ENCODE measurements around the gene PIGV. TPM values are rescaled to one million over a fixed set of nuclear protein-coding genes. Genes with fewer than 3 reads are reported as not detected.

PIGV gene
- total and polyA plus RNA-seq, 2 of the 4 experiments (the other 2 are of a cell fraction): 7.2 to 10.6 TPM

- peaks cover 53% of the 10 kb centered on the region for H3K36me3 ChIP-seq (ENCODE audit: control insufficient read depth, insufficient read depth, low read length)
Measured at GRCh38 chr1:26758358-26758757, 29.4 kb upstream of the PIGV start.

More at GRCh38 chr1:26758358-26758757, 29.4 kb upstream of the PIGV start:
- H4K5ac ChIP-seq (ENCODE audit: low read depth, low read length): no peak overlapping the region
- no peak overlapping the region for H4K91ac ChIP-seq (ENCODE audit: insufficient read depth, low read depth, low read length)
- WGBS, 2 experiments (ENCODE audit: extremely low coverage in 2 of 2, insufficient read length in 1 of 2): no CpG with 5 or more reads among the region's 3 CpGs
- no TSS peak for BruUV-seq (replicated peaks)
- intact Hi-C loops (cut with micrococcal nuclease) (no loop called here), in situ Hi-C loops (cut with MboI; ENCODE audit: low sequenced_read_pairs) (no loop called here), dilution Hi-C loops (cut with HindIII; ENCODE audit: low sequenced_read_pairs, unreplicated experiment) (no loop called here)
- H2AK9ac ChIP-seq (replicated peaks; ENCODE audit: low read depth, low read length, poor library complexity): no peak overlapping the region
- no peaks in the 10 kb centered on the region for H3K9me3 ChIP-seq (ENCODE audit: control insufficient read depth, insufficient read depth, low read length)
- no peak overlapping the region for H2BK120ac ChIP-seq (ENCODE audit: low read depth, low read length)
- ATAC-seq (ENCODE audit: low read depth) (no peak), DNase-seq (no peak)
- ChIA-PET CTCF (no interaction called here), POLR2A (ENCODE audit: unreplicated experiment) (no interaction called here)
- no peak overlapping the region for H2BK20ac ChIP-seq (ENCODE audit: low read depth, low read length)
- no peak overlapping the region for H2BK5ac ChIP-seq (ENCODE audit: low read depth, low read length, poor library complexity, severe bottlenecking)
- no peak overlapping the region for H3K23ac ChIP-seq (ENCODE audit: low read depth, low read length)
- H4K8ac ChIP-seq (ENCODE audit: low read depth in 2 of 2, low read length in 2 of 2): no peak overlapping the region
- H2BK15ac ChIP-seq (ENCODE audit: low read depth, low read length): no peak overlapping the region
- no peak overlapping the region for H3K18ac ChIP-seq (ENCODE audit: low read depth, low read length)
- H2AFZ ChIP-seq (replicated peaks; ENCODE audit: low read length, poor library complexity): no peak overlapping the region
- TF ChIP-seq RCOR1 (IDR thresholded peaks at IDR 0.05; ENCODE audit: insufficient replicate concordance, low read length) (no peak), CTCF (conservative IDR thresholded peaks at IDR 0.05; ENCODE audit: low read depth, low read length) (no peak), FOS (IDR thresholded peaks at IDR 0.05; ENCODE audit: low read depth, low read length) (no peak), NFE2L2 (IDR thresholded peaks at IDR 0.05; ENCODE audit: low read depth, low read length) (no peak), POLR2A (IDR thresholded peaks at IDR 0.05; ENCODE audit: low read depth, low read length) (no peak), CHD1 (IDR thresholded peaks at IDR 0.05; ENCODE audit: low read depth, low read length) (no peak), MXI1 (IDR thresholded peaks at IDR 0.05; ENCODE audit: borderline replicate concordance, low read depth, low read length) (no peak), MAFK (IDR thresholded peaks at IDR 0.05; ENCODE audit: low read depth, low read length) (no peak), BHLHE40 (IDR thresholded peaks at IDR 0.05; ENCODE audit: low read depth, low read length) (no peak), MAZ (IDR thresholded peaks at IDR 0.05; ENCODE audit: borderline replicate concordance, low read depth, low read length) (no peak), ELK1 (IDR thresholded peaks at IDR 0.05; ENCODE audit: borderline replicate concordance, low read depth, low read length) (no peak), USF2 (IDR thresholded peaks at IDR 0.05; ENCODE audit: low read depth, low read length) (no peak), SMC3 (IDR thresholded peaks at IDR 0.05; ENCODE audit: low read depth, low read length) (no peak), RFX5 (IDR thresholded peaks at IDR 0.05; ENCODE audit: low read depth, low read length) (no peak), CEBPB (IDR thresholded peaks at IDR 0.05; ENCODE audit: low read depth, low read length) (no peak), RAD21 (IDR thresholded peaks at IDR 0.05; ENCODE audit: low read length) (no peak)
- H4K20me1 ChIP-seq (ENCODE audit: insufficient read depth, low read length): peaks cover 34% of the 10 kb centered on the region
- peaks cover 3% of the 10 kb centered on the region for H3K4me1 ChIP-seq (ENCODE audit: control insufficient read depth, insufficient read depth, low read length)
- no peak overlapping the region for H3K27ac ChIP-seq (ENCODE audit: insufficient read depth, low read length)
- no peak overlapping the region for H3K9ac ChIP-seq (ENCODE audit: low read depth, low read length)
- no peak overlapping the region for H3K4me2 ChIP-seq (ENCODE audit: low read depth, low read length)
- peaks cover 36% of the 10 kb centered on the region for H3K9me1 ChIP-seq (ENCODE audit: insufficient read depth, low read length)
- H3K4ac ChIP-seq (ENCODE audit: low read depth, low read length): no peak overlapping the region
- H3K56ac ChIP-seq (ENCODE audit: extremely low read depth, insufficient read depth, low read length): no peak overlapping the region
- no peaks in the 10 kb centered on the region for H3K27me3 ChIP-seq (ENCODE audit: control insufficient read depth, insufficient read depth, low read length)
- H3K79me1 ChIP-seq (ENCODE audit: low read depth in 1 of 2, low read length in 2 of 2): peaks cover 52 to 87% of the 10 kb centered on the region in 2 experiments
- H3K4me3 ChIP-seq (ENCODE audit: insufficient read depth, low read depth, low read length): no peak overlapping the region
- no peak overlapping the region for H3K14ac ChIP-seq (replicated peaks; ENCODE audit: low read depth, low read length)
- no peak overlapping the region for H2AK5ac ChIP-seq (ENCODE audit: low read depth, low read length)
